GM23338 (cell line): Measurements from ENCODE around the gene POU1F1. TPM values are rescaled to one million over a fixed set of nuclear protein-coding genes. Genes with fewer than 3 reads are reported as not detected.

Experiments used
- ATAC-seq: fragments of 200-7000 bp; cut with Tn5 transposase; 3 replicates; pipeline ENCODE4 v1.9.1; 2020
- DNase-seq: peaks from one replicate; pipeline ENCODE4 v3.0.0-alpha.2; 2015; ENCODE audit warnings: low spot score
- H2AFZ ChIP-seq: fragments of 200-600 bp; sonication (generic); 2 replicates; pipeline ENCODE4 v1.8.0; 2016; ENCODE audit warnings: antibody characterized with exemption, mild to moderate bottlenecking, moderate library complexity
- H3F3A ChIP-seq: fragments of 200-600 bp; sonication (generic); replicated peaks from 2 replicates; pipeline ENCODE4 v1.8.0; 2017; ENCODE audit warnings: antibody characterized with exemption, mixed run types, low read depth
- H3K27ac ChIP-seq: fragments of 200-600 bp; sonication (generic); 2 replicates; pipeline ENCODE4 v1.6.1; 2016; ENCODE audit warnings: low read depth
- H3K27me3 ChIP-seq: fragments of 200-600 bp; sonication (generic); 2 replicates; pipeline ENCODE4 v1.8.0; 2016; ENCODE audit warnings: mild to moderate bottlenecking, mixed run types, moderate library complexity; ENCODE audit not compliant: insufficient read depth
- H3K36me3 ChIP-seq: fragments of 200-600 bp; sonication (generic); 2 replicates; pipeline ENCODE4 v1.8.0; 2016; ENCODE audit warnings: mild to moderate bottlenecking; ENCODE audit not compliant: insufficient read depth
- H3K4me1 ChIP-seq: fragments of 200-600 bp; sonication (generic); 2 replicates; pipeline ENCODE4 v1.8.0; 2016; ENCODE audit warnings: mild to moderate bottlenecking, moderate library complexity; ENCODE audit not compliant: insufficient read depth
- H3K4me2 ChIP-seq: fragments of 200-600 bp; sonication (generic); 2 replicates; pipeline ENCODE4 v1.7.1; 2017; ENCODE audit warnings: mixed run types
- H3K4me3 ChIP-seq: fragments of 200-600 bp; sonication (generic); 2 replicates; pipeline ENCODE4 v1.6.1; 2016; ENCODE audit warnings: mixed run types
- H3K79me2 ChIP-seq: fragments of 200-600 bp; sonication (generic); replicated peaks from 2 replicates; pipeline ENCODE4 v1.8.0; 2017; ENCODE audit warnings: mild to moderate bottlenecking; ENCODE audit not compliant: insufficient read depth
- H3K9me2 ChIP-seq: fragments of 200-600 bp; sonication (generic); 2 replicates; pipeline ENCODE4 v1.8.0; 2017; ENCODE audit not compliant: insufficient read depth
- H4K20me1 ChIP-seq: fragments of 200-600 bp; sonication (generic); replicated peaks from 2 replicates; pipeline ENCODE4 v1.8.0; 2017; ENCODE audit warnings: mild to moderate bottlenecking; ENCODE audit not compliant: insufficient read depth
- H3K27ac Mint-ChIP-seq: 2 replicates; pipeline ENCODE4 v1.8.0; 2020; ENCODE audit warnings: inconsistent platforms, mild to moderate bottlenecking, moderate library complexity, mixed read lengths
- H3K27me3 Mint-ChIP-seq: 3 replicates; pipeline ENCODE4 v1.8.0; 2022; ENCODE audit warnings: low read depth, mild to moderate bottlenecking, moderate library complexity, mixed read lengths, inconsistent platforms; ENCODE audit not compliant: insufficient read depth, poor library complexity
- H3K36me3 Mint-ChIP-seq: 3 replicates; pipeline ENCODE4 v1.8.0; 2021; ENCODE audit warnings: low read depth, mild to moderate bottlenecking, inconsistent platforms, moderate library complexity, mixed read lengths
- H3K4me1 Mint-ChIP-seq: 3 replicates; pipeline ENCODE4 v1.8.0; 2020; ENCODE audit warnings: mild to moderate bottlenecking, inconsistent platforms, mixed read lengths
- H3K4me3 Mint-ChIP-seq: 3 replicates; pipeline ENCODE4 v1.8.0; 2021; ENCODE audit warnings: moderate library complexity, mild to moderate bottlenecking, inconsistent platforms, mixed read lengths
- H3K9me3 Mint-ChIP-seq: 3 replicates; pipeline ENCODE4 v1.8.0; 2020; ENCODE audit warnings: moderate library complexity, mild to moderate bottlenecking, inconsistent platforms, mixed read lengths
- CREB1 ChIP-seq: fragments of 250-450 bp; sonication (Bioruptor Pico); IDR thresholded peaks from 2 replicates; pipeline ENCODE4 v1.5.0; 2020; ENCODE audit warnings: low read depth, mild to moderate bottlenecking, moderate library complexity
- CTCF ChIP-seq, 2 experiments: fragments of 200-600 bp in 1 of 2; sonication (generic) in 1 of 2; conservative IDR thresholded peaks; 2 replicates each; pipeline versions ENCODE4 v1.5.1 to v1.6.1; 2016 to 2017; ENCODE audit warnings: antibody characterized with exemption in 2 of 2, low read depth in 2 of 2, mild to moderate bottlenecking in 2 of 2, moderate library complexity in 1 of 2
- ETS1 ChIP-seq: IDR thresholded peaks from 2 replicates; pipeline ENCODE4 v1.6.1; 2016; ENCODE audit warnings: antibody characterized with exemption
- EZH2 ChIP-seq: fragments of 200-600 bp; sonication (generic); IDR thresholded peaks from one replicate; pipeline ENCODE4 v1.8.0; 2017; ENCODE audit warnings: antibody characterized with exemption, mild to moderate bottlenecking, low read depth; ENCODE audit not compliant: unreplicated experiment
- EZH2phosphoT487 ChIP-seq: fragments of 200-600 bp; sonication (generic); IDR thresholded peaks from one replicate; pipeline ENCODE4 v1.8.1; 2018; ENCODE audit warnings: antibody characterized with exemption; ENCODE audit not compliant: unreplicated experiment
- JUNB ChIP-seq: IDR thresholded peaks from one replicate; pipeline ENCODE4 v1.6.1; 2016; ENCODE audit warnings: antibody characterized with exemption; ENCODE audit not compliant: unreplicated experiment
- NANOG ChIP-seq: IDR thresholded peaks from 2 replicates; pipeline ENCODE4 v1.6.1; 2016; ENCODE audit warnings: antibody characterized with exemption, borderline replicate concordance
- POLR2AphosphoS5 ChIP-seq: IDR thresholded peaks from 2 replicates; pipeline ENCODE4 v1.6.1; 2016; ENCODE audit warnings: antibody characterized with exemption, low read depth
- REST ChIP-seq: IDR thresholded peaks from one replicate; pipeline ENCODE4 v1.6.1; 2018; ENCODE audit warnings: antibody characterized with exemption; ENCODE audit not compliant: unreplicated experiment
- STAT1 ChIP-seq: IDR thresholded peaks from one replicate; pipeline ENCODE4 v1.6.1; 2016; ENCODE audit warnings: antibody characterized with exemption; ENCODE audit not compliant: unreplicated experiment
- ZNF114 ChIP-seq: fragments of 250-450 bp; sonication (Bioruptor Pico); IDR thresholded peaks from 2 replicates; pipeline ENCODE4 v1.5.0; 2020; ENCODE audit warnings: mild to moderate bottlenecking, moderate library complexity
- ZNF331 ChIP-seq: fragments of 250-450 bp; sonication (Bioruptor Pico); IDR thresholded peaks from 2 replicates; pipeline ENCODE4 v1.5.0; 2020; ENCODE audit warnings: low read depth, mild to moderate bottlenecking, moderate library complexity
- ZNF462 ChIP-seq: fragments of 250-450 bp; sonication (Bioruptor Pico); IDR thresholded peaks from 2 replicates; pipeline ENCODE4 v1.5.0; 2020; ENCODE audit warnings: mild to moderate bottlenecking, moderate library complexity
- polyA plus RNA-seq: library from polyadenylated mRNA; unstranded; fragments of >200 nt; fragmentation: Nextera tagmentation; extraction: Ambion mirVana; gene quantifications from 2 replicates; pipeline ENCODE4 v1.2.1, GENCODE V29; 2016
- total RNA-seq: library from RNA; depleted of rRNA; stranded (reverse); fragments of >200 nt; shearing (Covaris generic); gene quantifications from 2 replicates; pipeline ENCODE4 v1.2.3, GENCODE V29; 2014

Gene POU1F1
- total and polyA plus RNA-seq, 2 experiments from 2014 or later = not detected

- Histone ChIP-seq H3K27ac (no peak overlapping the region), H2AFZ (no peak overlapping the region), H3K4me3 (no peak overlapping the region), H3K9me2 (no peaks in the 10 kb centered on the region), H4K20me1 (no peaks in the 10 kb centered on the region), H3K4me2 (no peak overlapping the region), H3K27me3 (no peaks in the 10 kb centered on the region), H3K79me2 (no peaks in the 10 kb centered on the region), H3K4me1 (no peaks in the 10 kb centered on the region), H3F3A (no peaks in the 10 kb centered on the region), H3K36me3 (no peaks in the 10 kb centered on the region)
- Mint-ChIP-seq H3K4me3 (no peak overlapping the region), H3K36me3 (no peaks in the 10 kb centered on the region), H3K27ac (no peak overlapping the region), H3K27me3 (no peaks in the 10 kb centered on the region), H3K4me1 (peaks cover 21% of the 10 kb centered on the region), H3K9me3 (no peaks in the 10 kb centered on the region)
- no peak for DNase-seq
- ATAC-seq = no peak
- no peak for TF ChIP-seq ZNF331
- no peak for TF ChIP-seq ZNF462 (CRISPR knock-in tag)
- TF ChIP-seq POLR2AphosphoS5 = no peak
- no peak for TF ChIP-seq CREB1 (CRISPR knock-in tag)
- no peak for TF ChIP-seq NANOG
- TF ChIP-seq ZNF114 (CRISPR knock-in tag) = no peak
- no peak for TF ChIP-seq STAT1
- no peak for TF ChIP-seq ETS1
- TF ChIP-seq EZH2phosphoT487 = no peak
- TF ChIP-seq EZH2 = no peak
- no peak for TF ChIP-seq CTCF (conservative IDR thresholded peaks at IDR 0.05; ENCODE audit: low read depth in 2 of 2)
- no peak for TF ChIP-seq JUNB
- no peak for TF ChIP-seq REST
Measured at GRCh38 chr3:87267953-87268645, 8.3 kb downstream of the POU1F1 start.
